GM19099 (cell line): Measurements from ENCODE around the gene TENT4B.

ENCODE experiments used
- POLR2A ChIP-seq: IDR thresholded peaks from 3 replicates; pipeline ENCODE4 v1.6.1; 2011; ENCODE audit warnings: low read depth; ENCODE audit not compliant: insufficient read length; ENCODE audit errors: extremely low read depth

TENT4B gene

DNA sequence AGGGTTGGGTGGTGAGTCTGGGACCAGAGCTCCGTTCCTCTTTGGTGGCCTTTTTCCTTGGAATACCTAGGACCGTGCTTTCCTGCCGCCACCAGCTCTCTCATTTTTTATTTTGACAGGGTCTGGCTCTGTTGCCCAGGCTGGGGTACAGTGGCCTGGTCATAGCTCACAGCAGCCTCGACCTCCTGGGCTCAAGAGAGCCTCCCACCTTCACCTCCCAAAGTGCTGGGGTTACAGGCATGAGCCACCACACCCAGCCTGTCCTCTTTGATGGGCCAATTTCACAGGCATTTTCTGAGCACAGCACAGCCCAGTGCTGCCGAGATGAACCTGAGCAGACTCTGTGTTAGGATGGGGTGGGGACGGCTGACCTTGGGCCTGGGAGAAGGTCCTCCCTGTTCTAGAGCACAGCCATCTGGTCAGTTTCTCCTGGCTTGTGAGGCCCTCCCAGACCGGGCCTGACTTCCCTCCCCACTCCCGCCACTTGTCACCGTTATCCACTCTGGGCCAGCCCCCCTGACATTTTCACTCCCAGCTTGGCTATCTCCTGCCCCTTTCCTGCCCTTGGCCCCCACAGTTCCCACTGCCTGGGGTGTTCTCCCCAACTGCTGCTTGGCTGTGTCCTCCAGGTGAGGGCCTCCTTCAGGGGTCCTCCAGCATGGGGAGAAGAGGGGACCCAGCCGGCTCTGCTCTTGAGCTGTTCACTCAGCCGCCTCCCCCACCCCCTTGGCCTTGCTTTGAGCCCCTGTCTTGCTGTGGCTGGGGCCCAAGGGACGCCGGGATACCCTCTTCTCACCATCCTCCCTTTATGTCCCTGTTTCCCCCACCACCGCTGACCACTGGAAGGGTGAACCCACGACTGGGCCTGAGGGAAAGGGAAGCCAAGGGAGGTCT, 118.3 kb downstream of the TENT4B start:
- TF ChIP-seq POLR2A: no peak

DNA sequence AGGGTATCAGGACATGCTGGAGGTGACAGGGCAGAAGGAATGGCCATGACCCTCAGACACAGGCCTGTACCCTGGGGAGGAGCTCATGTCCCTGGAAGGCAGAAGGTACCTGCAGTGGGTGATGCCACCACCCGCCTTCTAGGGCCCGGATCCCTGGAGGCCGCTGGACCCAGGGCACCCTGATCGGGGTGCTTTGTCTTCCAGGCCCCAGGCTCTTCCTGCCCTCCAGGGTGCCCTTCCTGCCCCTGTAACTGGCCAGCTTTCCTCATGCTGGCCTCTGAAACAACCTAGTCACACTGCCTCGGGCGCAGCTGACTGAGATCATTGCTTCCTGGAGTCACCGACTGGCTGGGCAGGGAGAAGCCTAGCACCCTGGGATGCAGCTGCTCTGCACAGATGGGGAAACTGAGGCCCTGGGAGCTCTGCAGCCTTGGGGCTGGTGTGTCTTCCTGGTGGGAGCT, 119.0 kb downstream of the TENT4B start:
- TF ChIP-seq POLR2A: no peak

DNA sequence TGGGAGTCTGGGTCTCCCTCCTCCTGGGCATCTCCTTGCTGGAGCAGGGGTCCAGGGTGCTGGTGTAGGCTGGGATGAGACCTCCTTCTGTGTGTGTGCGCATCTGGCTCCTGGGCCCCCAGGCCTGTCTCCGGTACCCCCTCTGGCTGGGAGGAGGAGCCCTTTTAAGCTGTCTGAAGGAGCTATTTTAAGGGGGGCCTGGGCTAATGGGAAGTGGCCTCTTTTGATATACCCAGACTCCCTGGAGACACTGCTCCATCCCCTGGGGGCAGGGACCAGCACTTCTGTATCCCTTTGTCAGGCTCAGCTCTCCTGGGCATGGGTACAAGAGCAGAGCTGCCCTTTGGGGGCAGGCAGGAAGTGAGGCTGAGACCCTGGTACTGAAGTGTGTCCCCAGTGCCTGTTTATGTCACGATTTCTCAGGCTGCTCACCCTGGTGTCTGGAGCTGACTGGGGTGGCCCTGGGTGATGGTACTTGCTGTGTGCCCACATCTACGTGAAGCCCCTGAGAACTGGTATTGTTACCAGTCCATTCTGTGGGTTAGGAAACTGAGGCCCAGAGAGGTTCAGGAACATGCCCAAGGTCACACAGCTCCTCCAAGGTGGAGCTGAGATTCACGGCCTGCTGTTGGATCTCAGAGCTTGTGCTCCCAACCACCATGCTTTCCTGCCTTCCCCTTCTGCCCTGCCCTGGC, 119.7 kb downstream of the TENT4B start:
- TF ChIP-seq POLR2A: no peak

DNA sequence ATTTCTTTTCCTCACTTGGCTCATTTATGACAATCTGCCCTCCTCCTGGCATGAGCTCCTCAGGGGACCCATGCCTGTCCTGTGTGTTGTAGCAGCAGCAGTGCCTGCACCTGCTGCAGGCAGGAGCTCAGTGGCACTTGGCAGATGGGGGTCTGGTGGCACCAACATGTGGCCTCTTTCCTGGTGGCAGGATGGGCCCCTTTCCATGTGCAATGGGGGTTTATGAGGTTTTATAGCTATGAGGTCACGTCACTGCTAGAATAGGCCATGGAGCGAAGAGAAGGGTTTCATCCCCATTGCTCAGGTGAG, 120.2 kb downstream of the TENT4B start:
- no peak for TF ChIP-seq POLR2A

GRCh38 chr16:50273888-50274325, 120.8 kb downstream of the TENT4B start:
- TF ChIP-seq POLR2A: peak; percentile 76

GRCh38 chr16:50274326-50275097, 121.4 kb downstream of the TENT4B start:
- TF ChIP-seq POLR2A: peak; percentile 60

- TF ChIP-seq POLR2A: peak; percentile 6
These were observed 122.0 kb downstream of the TENT4B start for GRCh38 chr16:50275098-50275415.

- TF ChIP-seq POLR2A: peak; percentile 8
These were observed 122.6 kb downstream of the TENT4B start for GRCh38 chr16:50275428-50276325.

DNA sequence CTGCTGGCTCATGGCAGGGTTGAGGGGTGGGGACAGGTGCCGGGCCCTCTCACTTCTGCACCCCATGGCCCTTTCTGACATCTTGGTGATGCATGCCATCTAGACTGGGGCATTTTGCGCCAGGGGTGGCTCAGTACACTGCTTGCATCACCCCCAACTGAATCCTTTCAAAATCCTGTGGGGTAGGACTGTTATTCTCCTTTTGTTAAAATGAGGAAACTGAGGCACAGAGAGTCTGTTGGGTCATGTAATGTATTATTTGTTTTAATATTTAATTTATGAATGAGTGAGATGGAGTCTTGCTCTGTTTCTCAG, 123.2 kb downstream of the TENT4B start:
- TF ChIP-seq POLR2A: no peak

DNA sequence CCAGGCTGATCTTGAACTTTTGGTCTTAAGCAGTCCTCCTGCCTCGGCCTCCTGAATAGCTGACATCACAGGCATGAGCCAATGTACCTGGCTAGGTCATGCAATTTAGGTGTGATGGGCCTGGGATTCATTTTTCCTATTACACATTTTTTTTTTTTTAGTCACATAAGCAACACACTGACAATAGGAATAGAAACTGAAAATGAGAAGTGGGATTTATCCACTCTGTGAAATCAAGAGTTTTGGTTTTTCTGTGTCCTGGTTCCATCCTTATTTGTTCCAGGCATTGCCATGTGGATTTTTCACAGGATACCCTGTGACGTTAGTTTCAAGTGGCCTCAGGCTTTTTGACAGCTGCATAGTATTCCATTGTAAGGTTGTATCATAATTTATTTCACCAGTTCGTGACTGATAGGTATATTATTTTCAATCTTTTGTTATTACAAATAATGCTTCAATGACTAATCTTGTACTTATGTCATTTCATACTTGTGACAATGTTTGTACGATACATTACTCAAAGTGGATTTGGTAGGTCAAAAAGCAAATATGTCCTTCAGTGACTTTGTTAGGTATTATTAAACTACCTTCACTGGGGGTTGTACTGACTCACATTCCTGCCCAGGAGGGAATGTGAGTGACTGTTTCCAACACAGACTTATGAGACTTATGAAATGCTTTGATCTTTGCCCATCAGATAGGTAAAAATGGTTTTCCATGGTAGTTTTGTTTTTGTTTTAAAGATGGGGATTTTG, 123.9 kb downstream of the TENT4B start:
- no peak for TF ChIP-seq POLR2A

DNA sequence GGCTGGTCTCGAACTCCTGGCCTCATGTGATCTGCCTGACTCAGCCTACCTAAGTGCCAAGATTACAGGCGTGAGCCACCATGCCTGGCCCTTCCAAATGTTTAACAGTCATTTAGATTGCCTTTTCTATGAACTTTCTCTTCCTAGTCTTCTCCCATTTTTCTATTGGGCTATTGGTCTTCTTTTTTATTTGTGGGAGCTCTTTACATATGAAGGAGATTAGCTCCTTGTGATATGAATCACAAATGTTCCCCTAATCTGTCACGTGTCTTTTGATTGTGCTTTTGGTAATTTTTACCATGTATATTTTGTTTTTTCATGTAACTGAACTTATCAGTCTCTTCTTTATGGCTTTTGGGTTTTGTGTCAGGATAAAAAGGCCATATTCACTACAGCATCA, 125.1 kb downstream of the TENT4B start:
- no peak for TF ChIP-seq POLR2A

- no peak for TF ChIP-seq POLR2A
These were observed 126.4 kb downstream of the TENT4B start for GRCh38 chr16:50279504-50279865.

DNA sequence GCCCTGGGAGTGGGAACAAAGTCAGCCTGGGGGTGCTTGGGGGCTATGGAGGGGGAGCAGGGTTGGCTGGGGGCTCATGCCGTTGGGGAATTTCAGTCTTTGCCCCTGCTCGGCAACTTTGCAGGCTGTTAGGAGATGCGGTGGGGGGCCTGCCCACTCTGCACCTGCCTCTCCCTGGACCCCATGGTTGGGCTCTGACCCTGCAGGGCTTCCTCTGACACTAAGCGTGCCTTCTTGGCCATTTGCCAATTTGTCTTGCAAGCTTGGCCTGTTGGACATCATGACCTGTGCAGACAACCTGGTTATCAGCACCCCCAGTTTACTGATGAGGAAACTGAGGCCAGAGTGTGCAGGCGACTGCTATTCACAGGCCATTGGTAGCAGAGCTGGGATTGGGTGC, 127.8 kb downstream of the TENT4B start:
- TF ChIP-seq POLR2A: no peak
